HCT116 (cell line): ENCODE measurements around the gene KRTAP13-4.

Source experiments
- CEBPB ChIP-seq: IDR thresholded peaks from 2 replicates; pipeline ENCODE4 v1.6.1; 2012; ENCODE audit warnings: low read depth
- CTCF ChIP-seq, 3 experiments: fragments of 200-600 bp in 1 of 3; sonication (generic) in 1 of 3; IDR thresholded peaks in 2 of 3; conservative IDR thresholded peaks in 1 of 3; 2 replicates each; pipeline ENCODE4 v1.5.1; 2012 to 2017; ENCODE audit warnings: low read depth in 2 of 3, low read length in 2 of 3, antibody characterized with exemption in 1 of 3, borderline replicate concordance in 1 of 3, control low read depth in 1 of 3, mild to moderate bottlenecking in 1 of 3, mixed read lengths in 1 of 3, mixed run types in 1 of 3, moderate library complexity in 1 of 3; ENCODE audit not compliant: insufficient read depth in 1 of 3
- ELF1 ChIP-seq: IDR thresholded peaks from 2 replicates; pipeline ENCODE4 v1.6.1; 2012; ENCODE audit warnings: low read depth, borderline replicate concordance
- EZH2phosphoT487 ChIP-seq: fragments of 200-600 bp; IDR thresholded peaks from 2 replicates; pipeline ENCODE4 v1.6.1; 2018; ENCODE audit warnings: antibody characterized with exemption, borderline replicate concordance
- FOSL1 ChIP-seq: IDR thresholded peaks from 2 replicates; pipeline ENCODE4 v1.6.1; 2012; ENCODE audit warnings: low read depth
- JUND ChIP-seq: IDR thresholded peaks from 2 replicates; pipeline ENCODE4 v1.6.1; 2012
- MAX ChIP-seq: IDR thresholded peaks from 2 replicates; pipeline ENCODE4 v1.6.1; 2012
- POLR2A ChIP-seq: IDR thresholded peaks from 2 replicates; pipeline ENCODE4 v1.7.0; 2011; ENCODE audit warnings: borderline replicate concordance; ENCODE audit not compliant: insufficient read depth, insufficient read length; ENCODE audit errors: extremely low read depth
- POLR2AphosphoS5 ChIP-seq: IDR thresholded peaks from 2 replicates; pipeline ENCODE4 v1.6.1; 2011; ENCODE audit warnings: mild to moderate bottlenecking, low read depth, low read length, moderate library complexity
- RAD21 ChIP-seq: IDR thresholded peaks from 2 replicates; pipeline ENCODE4 v1.6.1; 2012; ENCODE audit warnings: low read depth, mild to moderate bottlenecking
- REST ChIP-seq: IDR thresholded peaks from 2 replicates; pipeline ENCODE4 v1.6.1; 2012; ENCODE audit warnings: low read depth
- TF ChIP-seq, protein P1 (sequence below): IDR thresholded peaks from 2 replicates; pipeline ENCODE4 v1.6.1; 2011; ENCODE audit warnings: mild to moderate bottlenecking, low read length, moderate library complexity; ENCODE audit not compliant: insufficient replicate concordance; ENCODE audit errors: extremely low read depth

- TF ChIP-seq CEBPB (no peak), CTCF (IDR thresholded peaks at IDR 0.05 in 2 of 3, conservative IDR thresholded peaks at IDR 0.05 in 1 of 3; ENCODE audit: borderline replicate concordance in 1 of 3, insufficient read depth in 1 of 3, low read depth in 2 of 3, low read length in 2 of 3) (peak in 2 of 3 experiments; percentile 42 to 48; a peak in 3 of 6 replicates), POLR2A (no peak), JUND (no peak), RAD21 (no peak), REST (no peak), FOSL1 (no peak), EZH2phosphoT487 (no peak), POLR2AphosphoS5 (no peak), ELF1 (no peak), MAX (no peak)
- TF ChIP-seq, protein P1, sequence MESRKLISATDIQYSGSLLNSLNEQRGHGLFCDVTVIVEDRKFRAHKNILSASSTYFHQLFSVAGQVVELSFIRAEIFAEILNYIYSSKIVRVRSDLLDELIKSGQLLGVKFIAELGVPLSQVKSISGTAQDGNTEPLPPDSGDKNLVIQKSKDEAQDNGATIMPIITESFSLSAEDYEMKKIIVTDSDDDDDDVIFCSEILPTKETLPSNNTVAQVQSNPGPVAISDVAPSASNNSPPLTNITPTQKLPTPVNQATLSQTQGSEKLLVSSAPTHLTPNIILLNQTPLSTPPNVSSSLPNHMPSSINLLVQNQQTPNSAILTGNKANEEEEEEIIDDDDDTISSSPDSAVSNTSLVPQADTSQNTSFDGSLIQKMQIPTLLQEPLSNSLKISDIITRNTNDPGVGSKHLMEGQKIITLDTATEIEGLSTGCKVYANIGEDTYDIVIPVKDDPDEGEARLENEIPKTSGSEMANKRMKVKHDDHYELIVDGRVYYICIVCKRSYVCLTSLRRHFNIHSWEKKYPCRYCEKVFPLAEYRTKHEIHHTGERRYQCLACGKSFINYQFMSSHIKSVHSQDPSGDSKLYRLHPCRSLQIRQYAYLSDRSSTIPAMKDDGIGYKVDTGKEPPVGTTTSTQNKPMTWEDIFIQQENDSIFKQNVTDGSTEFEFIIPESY = no peak
Measured at GRCh38 chr21:30434033-30434631, 4.1 kb downstream of the KRTAP13-4 start.
